Sigmoid colon (tissue), 7 donors: ENCODE data around the gene ETV2. TPM values are rescaled to one million over a fixed set of nuclear protein-coding genes. Genes with fewer than 3 reads are reported as not detected.

Experiments
- DNase-seq: peaks from one replicate; pipeline ENCODE4 v3.0.0-alpha.2; 2019
- H3K27ac ChIP-seq, 4 donors: fragments of 200-600 bp; sonication (generic); one replicate each; pipeline ENCODE4 v1.5.1; 2016 to 2019; ENCODE audit warnings: mild to moderate bottlenecking in 1 of 4
- H3K27me3 ChIP-seq, 3 donors: fragments of 200-600 bp; sonication (generic); one replicate each; pipeline ENCODE4 v1.5.1; 2019; ENCODE audit warnings: mild to moderate bottlenecking in 1 of 3
- H3K36me3 ChIP-seq, 4 donors: fragments of 200-600 bp; sonication (generic); one replicate each; pipeline ENCODE4 v1.5.1; 2016 to 2019
- H3K4me1 ChIP-seq, 4 donors: fragments of 200-600 bp; sonication (generic); one replicate each; pipeline ENCODE4 v1.5.1; 2017 to 2019
- H3K4me3 ChIP-seq, 4 donors: fragments of 200-600 bp; sonication (generic); one replicate each; pipeline ENCODE4 v1.5.1; 2017 to 2019; ENCODE audit warnings: mild to moderate bottlenecking in 2 of 4, moderate library complexity in 1 of 4
- H3K9me3 ChIP-seq, 4 donors: fragments of 200-600 bp in 3 of 4; sonication (generic) in 3 of 4; one replicate each; pipeline versions ENCODE4 v1.5.1 to v1.6.1; 2013 to 2019
- CTCF ChIP-seq, 4 experiments: fragments of 450-650 bp in 3 of 4; fragments of 200-600 bp in 1 of 4; IDR thresholded peaks; one replicate each; pipeline ENCODE4 v1.5.1; 2016 to 2019; ENCODE audit warnings: antibody characterized with exemption in 4 of 4, mild to moderate bottlenecking in 3 of 4, moderate library complexity in 2 of 4
- EP300 ChIP-seq, 4 donors: sonication (generic); formaldehyde crosslinking; IDR thresholded peaks; one replicate each; pipeline ENCODE4 v1.6.1; 2017; ENCODE audit warnings: antibody characterized with exemption in 4 of 4
- POLR2A ChIP-seq, 2 donors: fragments of 450-650 bp; IDR thresholded peaks; one replicate each; pipeline ENCODE4 v1.6.1; 2016; ENCODE audit warnings: antibody characterized with exemption in 2 of 2, mild to moderate bottlenecking in 2 of 2, moderate library complexity in 2 of 2
- POLR2AphosphoS5 ChIP-seq, 4 donors: sonication (generic); formaldehyde crosslinking; IDR thresholded peaks; one replicate each; pipeline ENCODE4 v1.6.1; 2017; ENCODE audit warnings: antibody characterized with exemption in 4 of 4
- WGBS, 2 donors: extraction: QIAGEN DNeasy Blood & Tissue Kit; methylation state at CpG; one replicate each; pipeline ENCODE4 v1.1.7; 2013; 5-methylcytosine and 5-hydroxymethylcytosine counted together
- intact Hi-C: fragments of 100-400 bp; cut with DNase I; formaldehyde crosslinking; loops from one replicate; pipeline ENCODE4 v1.15.1; 2023
- polyA plus RNA-seq, 3 donors: library from polyadenylated mRNA; stranded (reverse); fragments of 200-250 nt; gene quantifications; one replicate each; pipeline ENCODE4 v1.2.3, GENCODE V29; 2013
- total RNA-seq, 4 donors: library from RNA; depleted of rRNA; stranded (reverse); fragments of >200 nt; gene quantifications; one replicate each; pipeline ENCODE4 v1.1.0, GENCODE V29; 2016
- donor health status: healthy with polysubstance abuse.
- donor health status: Bipolar disorder and iron deficiency.
- donor health status: healthy.

ETV2 gene
- total and polyA plus RNA-seq, 7 donors = 0.55 to 5.4 (median 2.2) TPM; not detected in 1

DNA sequence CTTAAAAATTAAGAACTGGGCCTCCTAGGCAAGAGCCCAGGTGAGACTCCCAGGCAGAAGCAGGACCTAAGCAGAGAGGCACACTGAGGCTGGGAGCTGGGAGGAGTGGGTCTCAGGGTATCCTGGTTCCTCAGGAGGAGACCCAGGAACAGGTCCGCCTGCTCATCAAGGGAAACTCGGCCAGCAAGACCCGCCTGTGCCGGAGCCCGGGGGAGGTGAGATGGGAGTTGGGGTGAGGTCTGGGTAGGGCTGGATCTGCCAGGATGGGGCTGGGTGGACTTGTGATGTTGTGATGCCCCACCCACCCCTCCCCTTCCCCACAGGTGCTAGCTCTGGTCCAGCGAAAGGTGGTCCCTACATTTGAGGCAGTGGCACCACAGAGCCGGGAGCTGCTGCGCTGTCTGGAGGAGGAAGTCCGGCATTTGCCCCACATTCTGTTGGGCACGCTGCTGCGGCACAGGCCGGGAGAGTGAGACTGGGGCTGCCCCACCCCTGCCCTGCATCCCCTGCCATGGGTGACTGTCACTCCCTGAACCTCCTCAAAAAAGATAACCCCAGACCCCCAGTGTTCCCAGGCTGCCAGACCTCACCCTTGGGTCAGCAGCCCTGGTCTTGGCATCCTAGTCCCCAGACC, 22.1 kb upstream of the ETV2 start:
- intact Hi-C loops = loop anchor here (10.0 kb wide), 1 partner anchor 355 kb away; the partner anchor contains the start of gene USF2
- DNase-seq = no peak
- H3K4me1 ChIP-seq = no peaks in the 10 kb centered on the region
- H3K9me3 ChIP-seq = no peaks in the 10 kb centered on the region
- no peak for TF ChIP-seq POLR2A (IDR thresholded peaks at IDR 0.05)
- TF ChIP-seq CTCF (IDR thresholded peaks at IDR 0.05) = no peak
- no peak for TF ChIP-seq EP300 (IDR thresholded peaks at IDR 0.05)
- no peak for TF ChIP-seq POLR2AphosphoS5 (IDR thresholded peaks at IDR 0.05)
- H3K27me3 ChIP-seq = no peaks in the 10 kb centered on the region
- H3K4me3 ChIP-seq = no peak overlapping the region
- H3K36me3 ChIP-seq = peaks cover 0 to 4% (median 2%) of the 10 kb centered on the region in 4 donors
- WGBS, 2 donors = 96 to 97% methylated on average over 12 of the region's 12 CpGs
- no peak overlapping the region for H3K27ac ChIP-seq

GRCh38 chr19:35620001-35620400, 21.5 kb upstream of the ETV2 start:
- no peak for DNase-seq
- H3K36me3 ChIP-seq = peaks cover 0 to 4% (median 2%) of the 10 kb centered on the region in 4 donors
- intact Hi-C loops = no loop called here
- H3K27ac ChIP-seq = no peak overlapping the region
- no peak for TF ChIP-seq EP300 (IDR thresholded peaks at IDR 0.05)
- no peak for TF ChIP-seq POLR2AphosphoS5 (IDR thresholded peaks at IDR 0.05)
- H3K4me1 ChIP-seq = no peaks in the 10 kb centered on the region
- 93 to 95% methylated on average over 17 of the region's 17 CpGs for WGBS, 2 donors
- H3K4me3 ChIP-seq = no peak overlapping the region
- no peaks in the 10 kb centered on the region for H3K27me3 ChIP-seq
- no peaks in the 10 kb centered on the region for H3K9me3 ChIP-seq

- 94% methylated on average over 9 of the region's 9 CpGs for WGBS, 2 donors
- no peak for TF ChIP-seq POLR2AphosphoS5 (IDR thresholded peaks at IDR 0.05)
- no peak for TF ChIP-seq CTCF (IDR thresholded peaks at IDR 0.05)
- TF ChIP-seq EP300 (IDR thresholded peaks at IDR 0.05) = no peak
- no peak for TF ChIP-seq POLR2A (IDR thresholded peaks at IDR 0.05)
- Histone ChIP-seq H3K4me1 (no peaks in the 10 kb centered on the region), H3K4me3 (no peak overlapping the region), H3K27ac (no peak overlapping the region), H3K9me3 (no peaks in the 10 kb centered on the region), H3K36me3 (peaks cover 0 to 4% (median 2%) of the 10 kb centered on the region in 4 donors), H3K27me3 (no peaks in the 10 kb centered on the region)
- no peak for DNase-seq
- intact Hi-C loops = no loop called here
Measured at GRCh38 chr19:35621708-35622107, 19.8 kb upstream of the ETV2 start.

- Histone ChIP-seq H3K4me1 (peaks cover 0 to 1% (median under 1%) of the 10 kb centered on the region in 4 donors), H3K27ac (no peak overlapping the region), H3K27me3 (no peaks in the 10 kb centered on the region), H3K9me3 (no peaks in the 10 kb centered on the region), H3K36me3 (peaks cover 0 to 4% (median 2%) of the 10 kb centered on the region in 4 donors), H3K4me3 (no peak overlapping the region)
- intact Hi-C loops = no loop called here
- TF ChIP-seq CTCF (IDR thresholded peaks at IDR 0.05) (no peak), POLR2A (IDR thresholded peaks at IDR 0.05) (no peak), POLR2AphosphoS5 (IDR thresholded peaks at IDR 0.05) (no peak), EP300 (IDR thresholded peaks at IDR 0.05) (no peak)
- WGBS, 2 donors = 94% methylated on average over 13 of the region's 13 CpGs
- DNase-seq = no peak
Measured at GRCh38 chr19:35622750-35623149, 18.8 kb upstream of the ETV2 start.

GRCh38 chr19:35623327-35624010, 18.1 kb upstream of the ETV2 start:
- WGBS, 2 donors = 92 to 94% methylated on average over 6 of the region's 6 CpGs
- TF ChIP-seq POLR2A (IDR thresholded peaks at IDR 0.05) (no peak), CTCF (IDR thresholded peaks at IDR 0.05) (no peak), POLR2AphosphoS5 (IDR thresholded peaks at IDR 0.05) (no peak), EP300 (IDR thresholded peaks at IDR 0.05) (no peak)
- no peak overlapping the region for H3K27ac ChIP-seq
- H3K4me3 ChIP-seq = no peak overlapping the region
- no peak for DNase-seq
- H3K36me3 ChIP-seq = peaks cover 0 to 4% (median 2%) of the 10 kb centered on the region in 4 donors
- H3K9me3 ChIP-seq = no peaks in the 10 kb centered on the region
- H3K27me3 ChIP-seq = no peaks in the 10 kb centered on the region
- intact Hi-C loops = no loop called here
- H3K4me1 ChIP-seq = peaks cover 0 to 8% (median 5%) of the 10 kb centered on the region in 4 donors
